IMR-90 (cell line): Measurements from ENCODE around the gene C6orf15. TPM values are rescaled to one million over a fixed set of nuclear protein-coding genes. Genes with fewer than 3 reads are reported as not detected.
A peak's percentile ranks its signal among the peaks of the same experiment; 100 is the strongest.

Experiments
- ATAC-seq: fragments of 200-7000 bp; cut with Tn5 transposase; 2 replicates; pipeline ENCODE4 v1.9.1; 2020; ENCODE audit warnings: low read depth, mild to moderate bottlenecking, moderate library complexity
- BruUV-seq: library from RNA; stranded (reverse); fragments of 400-500 nt; replicated peaks from 2 replicates; lab custom pipeline; 2021; lab: Mats Ljungman, UMichigan
- CTCF ChIA-PET: fragments of 300-600 bp; formaldehyde crosslinking; extraction: SDS; loops from one replicate; lab custom pipeline; 2021; ENCODE audit warnings: antibody characterized with exemption; lab: Yijun Ruan, JAX
- POLR2A ChIA-PET: fragments of 300-600 bp; sonication (Branson Sonifier 250); formaldehyde crosslinking; loops from one replicate; lab custom pipeline; 2022; ENCODE audit warnings: antibody characterized with exemption; ENCODE audit not compliant: unreplicated experiment; lab: Charles Lee
- DNase-seq: peaks from one replicate; pipeline ENCODE4 v3.0.0; 2013
- H2AFZ ChIP-seq: replicated peaks from 2 replicates; pipeline ENCODE3; 2013; ENCODE audit warnings: low read length, mild to moderate bottlenecking; ENCODE audit not compliant: poor library complexity
- H2AK5ac ChIP-seq: 2 replicates; pipeline ENCODE4 v1.6.1; 2013; ENCODE audit warnings: low read depth, low read length, inconsistent platforms
- H2AK9ac ChIP-seq: replicated peaks from 2 replicates; pipeline ENCODE3; 2013; ENCODE audit warnings: mild to moderate bottlenecking, low read depth, low read length, moderate library complexity; ENCODE audit not compliant: poor library complexity
- H2BK120ac ChIP-seq: 2 replicates; pipeline ENCODE4 v1.6.1; 2013; ENCODE audit warnings: low read depth, low read length, inconsistent platforms
- H2BK15ac ChIP-seq: 3 replicates; pipeline ENCODE4 v1.6.1; 2013; ENCODE audit warnings: low read depth, low read length, inconsistent platforms
- H2BK20ac ChIP-seq: 2 replicates; pipeline ENCODE4 v1.6.1; 2013; ENCODE audit warnings: low read depth, mild to moderate bottlenecking, inconsistent platforms, low read length, moderate library complexity
- H2BK5ac ChIP-seq: 2 replicates; pipeline ENCODE4 v1.6.1; 2013; ENCODE audit warnings: mild to moderate bottlenecking, low read depth, low read length, inconsistent platforms; ENCODE audit not compliant: poor library complexity, severe bottlenecking
- H3K14ac ChIP-seq: replicated peaks from 2 replicates; pipeline ENCODE4 v1.6.1; 2013; ENCODE audit warnings: low read depth, low read length, inconsistent platforms
- H3K18ac ChIP-seq: 2 replicates; pipeline ENCODE4 v1.6.1; 2013; ENCODE audit warnings: low read depth, low read length, control low read depth
- H3K23ac ChIP-seq: 2 replicates; pipeline ENCODE4 v1.6.1; 2013; ENCODE audit warnings: low read depth, low read length, inconsistent platforms
- H3K27ac ChIP-seq: 2 replicates; pipeline ENCODE4 v1.5.1; 2013; ENCODE audit warnings: mild to moderate bottlenecking, control low read depth, low read length; ENCODE audit not compliant: insufficient read depth
- H3K27me3 ChIP-seq: 2 replicates; pipeline ENCODE4 v1.6.1; 2013; ENCODE audit warnings: low read length; ENCODE audit not compliant: control insufficient read depth, insufficient read depth
- H3K36me3 ChIP-seq: 2 replicates; pipeline ENCODE4 v1.6.1; 2013; ENCODE audit warnings: low read length, mixed read lengths; ENCODE audit not compliant: control insufficient read depth, insufficient read depth
- H3K4ac ChIP-seq: 2 replicates; pipeline ENCODE4 v1.6.1; 2013; ENCODE audit warnings: low read depth, low read length, inconsistent platforms
- H3K4me1 ChIP-seq: 2 replicates; pipeline ENCODE4 v1.6.1; 2013; ENCODE audit warnings: low read length, mixed read lengths; ENCODE audit not compliant: control insufficient read depth, insufficient read depth
- H3K4me2 ChIP-seq: 2 replicates; pipeline ENCODE4 v1.6.1; 2013; ENCODE audit warnings: low read depth, mild to moderate bottlenecking, control low read depth, low read length, moderate library complexity
- H3K4me3 ChIP-seq: 2 replicates; pipeline ENCODE4 v1.5.1; 2013; ENCODE audit warnings: low read depth, mild to moderate bottlenecking, control low read depth, low read length, moderate library complexity; ENCODE audit not compliant: insufficient read depth
- H3K56ac ChIP-seq: 2 replicates; pipeline ENCODE4 v1.6.1; 2013; ENCODE audit warnings: low read length, inconsistent platforms; ENCODE audit not compliant: insufficient read depth; ENCODE audit errors: extremely low read depth
- H3K79me1 ChIP-seq, 2 experiments: 2 replicates each; pipeline ENCODE4 v1.6.1; 2013; ENCODE audit warnings: low read length in 2 of 2, inconsistent platforms in 1 of 2, low read depth in 1 of 2
- H3K9ac ChIP-seq: 2 replicates; pipeline ENCODE4 v1.6.1; 2013; ENCODE audit warnings: low read depth, low read length, control low read depth
- H3K9me1 ChIP-seq: 2 replicates; pipeline ENCODE4 v1.6.1; 2013; ENCODE audit warnings: low read length, inconsistent platforms; ENCODE audit not compliant: insufficient read depth
- H3K9me3 ChIP-seq: 2 replicates; pipeline ENCODE4 v1.6.1; 2013; ENCODE audit warnings: low read length; ENCODE audit not compliant: control insufficient read depth, insufficient read depth
- H4K20me1 ChIP-seq: 2 replicates; pipeline ENCODE4 v1.6.1; 2013; ENCODE audit warnings: low read length, inconsistent platforms; ENCODE audit not compliant: insufficient read depth
- H4K5ac ChIP-seq: 2 replicates; pipeline ENCODE4 v1.6.1; 2013; ENCODE audit warnings: mild to moderate bottlenecking, low read depth, low read length, control low read depth
- H4K8ac ChIP-seq, 2 experiments: 2 replicates each; pipeline ENCODE4 v1.6.1; 2013; ENCODE audit warnings: low read depth in 2 of 2, low read length in 2 of 2, control low read depth in 1 of 2, inconsistent platforms in 1 of 2
- H4K91ac ChIP-seq: 2 replicates; pipeline ENCODE4 v1.6.1; 2013; ENCODE audit warnings: low read depth, low read length, inconsistent platforms; ENCODE audit not compliant: insufficient read depth
- BHLHE40 ChIP-seq: fragments of 150-350 bp; IDR thresholded peaks from 2 replicates; pipeline ENCODE4 v1.6.1; 2016; ENCODE audit warnings: mild to moderate bottlenecking, low read depth, low read length
- CEBPB ChIP-seq: IDR thresholded peaks from 2 replicates; pipeline ENCODE4 v1.6.1; 2012; ENCODE audit warnings: low read depth, low read length, improper control_type of control experiment
- CHD1 ChIP-seq: IDR thresholded peaks from 2 replicates; pipeline ENCODE4 v1.6.1; 2012; ENCODE audit warnings: low read depth, low read length, improper control_type of control experiment
- ELK1 ChIP-seq: fragments of 150-350 bp; IDR thresholded peaks from 2 replicates; pipeline ENCODE4 v1.6.1; 2016; ENCODE audit warnings: low read depth, mild to moderate bottlenecking, low read length, moderate library complexity, borderline replicate concordance
- FOS ChIP-seq: fragments of 150-350 bp; IDR thresholded peaks from 2 replicates; pipeline ENCODE4 v1.6.1; 2016; ENCODE audit warnings: low read depth, low read length
- MAFK ChIP-seq: IDR thresholded peaks from 2 replicates; pipeline ENCODE4 v1.6.1; 2012; ENCODE audit warnings: low read depth, low read length, improper control_type of control experiment
- MAZ ChIP-seq: IDR thresholded peaks from 2 replicates; pipeline ENCODE4 v1.6.1; 2012; ENCODE audit warnings: low read depth, mild to moderate bottlenecking, low read length, improper control_type of control experiment, moderate library complexity, borderline replicate concordance
- MXI1 ChIP-seq: IDR thresholded peaks from 2 replicates; pipeline ENCODE4 v1.6.1; 2012; ENCODE audit warnings: low read depth, mild to moderate bottlenecking, low read length, moderate library complexity, borderline replicate concordance
- NFE2L2 ChIP-seq: fragments of 150-350 bp; IDR thresholded peaks from 2 replicates; pipeline ENCODE4 v1.6.1; 2016; ENCODE audit warnings: low read depth, mild to moderate bottlenecking, low read length
- POLR2A ChIP-seq: IDR thresholded peaks from 2 replicates; pipeline ENCODE4 v1.6.1; 2012; ENCODE audit warnings: mild to moderate bottlenecking, low read depth, low read length
- RAD21 ChIP-seq: IDR thresholded peaks from 2 replicates; pipeline ENCODE4 v1.6.1; 2012; ENCODE audit warnings: low read length, improper control_type of control experiment
- RCOR1 ChIP-seq: IDR thresholded peaks from 2 replicates; pipeline ENCODE4 v1.6.1; 2012; ENCODE audit warnings: mild to moderate bottlenecking, low read length, improper control_type of control experiment; ENCODE audit not compliant: insufficient replicate concordance
- RFX5 ChIP-seq: IDR thresholded peaks from 2 replicates; pipeline ENCODE4 v1.8.0; 2012; ENCODE audit warnings: low read depth, mild to moderate bottlenecking, low read length, moderate library complexity
- SMC3 ChIP-seq: fragments of 150-350 bp; IDR thresholded peaks from 2 replicates; pipeline ENCODE4 v1.6.1; 2016; ENCODE audit warnings: low read depth, mild to moderate bottlenecking, antibody characterized with exemption, low read length, moderate library complexity
- USF2 ChIP-seq: fragments of 150-350 bp; IDR thresholded peaks from 2 replicates; pipeline ENCODE4 v1.6.1; 2017; ENCODE audit warnings: mild to moderate bottlenecking, antibody characterized with exemption, low read length, low read depth
- WGBS, 2 experiments: methylation state at CpG; one replicate each; pipeline versions ENCODE4 v1.1.5 to v1.1.7; 2013; ENCODE audit warnings: missing lambda C conversion rate in 2 of 2; ENCODE audit not compliant: insufficient read length in 1 of 2; ENCODE audit errors: extremely low coverage in 2 of 2; 5-methylcytosine and 5-hydroxymethylcytosine counted together
- dilution Hi-C: fragments of 300-500 bp; cut with HindIII; formaldehyde crosslinking; loops from one replicate; pipeline ENCODE4 v1.14.3; 2018; ENCODE audit warnings: low sequenced_read_pairs; ENCODE audit not compliant: unreplicated experiment
- in situ Hi-C: fragments of 300-500 bp; cut with MboI; formaldehyde crosslinking; loops from 3 replicates; pipeline ENCODE4 v1.14.3; 2019; ENCODE audit warnings: low sequenced_read_pairs, inconsistent platforms, mixed read lengths
- intact Hi-C: fragments of 100-400 bp; cut with micrococcal nuclease; formaldehyde crosslinking; loops from 2 replicates; pipeline ENCODE4 v1.10.0; 2022
- polyA plus RNA-seq, 3 experiments: library from polyadenylated mRNA; depleted of rRNA; stranded (reverse); fragments of >200 nt; gene quantifications; 2 replicates each; pipeline ENCODE4 v1.2.3, GENCODE V29; 2012; ENCODE audit warnings: low replicate concordance in 1 of 3
- total RNA-seq: library from RNA; depleted of rRNA; stranded (reverse); fragments of >200 nt; gene quantifications from 2 replicates; pipeline ENCODE4 v1.2.3, GENCODE V29; 2012
- TF ChIP-seq, protein P1 (sequence below): conservative IDR thresholded peaks from 2 replicates; pipeline ENCODE4 v1.5.1; 2012; ENCODE audit warnings: mild to moderate bottlenecking, low read depth, low read length, improper control_type of control experiment

Gene C6orf15
- total and polyA plus RNA-seq, 2 of the 4 experiments (the other 2 are of a cell fraction), result not detected

GRCh38 chr6:31139599-31139998 is 27.2 kb upstream of the C6orf15 start:
- H2BK120ac ChIP-seq, result peak overlapping the region; percentile 65; the same call in 1 of the 2 replicates
- peaks cover 15% of the 10 kb centered on the region for H3K9me1 ChIP-seq
- peak overlapping the region; percentile 51 to 77; a peak in 3 of 4 replicates for H4K8ac ChIP-seq
- H3K14ac ChIP-seq, result no peak overlapping the region
- H2BK15ac ChIP-seq, result peak overlapping the region; percentile 65; the same call in 1 of the 3 replicates
- H3K27me3 ChIP-seq, result no peaks in the 10 kb centered on the region
- H3K36me3 ChIP-seq, result peaks cover 8% of the 10 kb centered on the region
- peak overlapping the region; percentile 86 for H2AFZ ChIP-seq
- no peak overlapping the region for H2AK9ac ChIP-seq
- dilution Hi-C loops, result no loop called here
- H4K20me1 ChIP-seq, result no peaks in the 10 kb centered on the region; the same call in 1 of the 2 replicates
- H3K18ac ChIP-seq, result no peak overlapping the region
- H3K4ac ChIP-seq, result peak overlapping the region; percentile 78; the same call in 1 of the 2 replicates
- no peaks in the 10 kb centered on the region for H3K9me3 ChIP-seq
- WGBS, 2 experiments, result no CpG with 5 or more reads among the region's 4 CpGs
- H3K4me1 ChIP-seq, result peaks cover 13% of the 10 kb centered on the region
- CTCF ChIA-PET, result no interaction called here
- ATAC-seq (peak; percentile 25), DNase-seq (peak; percentile 46)
- in situ Hi-C loops, result loop anchor here (5.0 kb wide), 2 partner anchors 53 to 228 kb away; no protein-coding TSS in a partner anchor
- BruUV-seq, result no TSS peak
- H3K56ac ChIP-seq, result no peak overlapping the region
- no peak overlapping the region for H3K4me3 ChIP-seq
- TF ChIP-seq CEBPB, result no peak
- TF ChIP-seq FOS, result no peak
- no peak for TF ChIP-seq POLR2A
- TF ChIP-seq RAD21, result no peak
- TF ChIP-seq BHLHE40, result no peak
- TF ChIP-seq RCOR1, result no peak
- no peak for TF ChIP-seq USF2
- TF ChIP-seq RFX5, result no peak
- TF ChIP-seq MXI1, result no peak
- no peak for TF ChIP-seq ELK1
- TF ChIP-seq CHD1, result no peak
- TF ChIP-seq MAZ, result no peak
- no peak for TF ChIP-seq SMC3
- TF ChIP-seq, protein P1, sequence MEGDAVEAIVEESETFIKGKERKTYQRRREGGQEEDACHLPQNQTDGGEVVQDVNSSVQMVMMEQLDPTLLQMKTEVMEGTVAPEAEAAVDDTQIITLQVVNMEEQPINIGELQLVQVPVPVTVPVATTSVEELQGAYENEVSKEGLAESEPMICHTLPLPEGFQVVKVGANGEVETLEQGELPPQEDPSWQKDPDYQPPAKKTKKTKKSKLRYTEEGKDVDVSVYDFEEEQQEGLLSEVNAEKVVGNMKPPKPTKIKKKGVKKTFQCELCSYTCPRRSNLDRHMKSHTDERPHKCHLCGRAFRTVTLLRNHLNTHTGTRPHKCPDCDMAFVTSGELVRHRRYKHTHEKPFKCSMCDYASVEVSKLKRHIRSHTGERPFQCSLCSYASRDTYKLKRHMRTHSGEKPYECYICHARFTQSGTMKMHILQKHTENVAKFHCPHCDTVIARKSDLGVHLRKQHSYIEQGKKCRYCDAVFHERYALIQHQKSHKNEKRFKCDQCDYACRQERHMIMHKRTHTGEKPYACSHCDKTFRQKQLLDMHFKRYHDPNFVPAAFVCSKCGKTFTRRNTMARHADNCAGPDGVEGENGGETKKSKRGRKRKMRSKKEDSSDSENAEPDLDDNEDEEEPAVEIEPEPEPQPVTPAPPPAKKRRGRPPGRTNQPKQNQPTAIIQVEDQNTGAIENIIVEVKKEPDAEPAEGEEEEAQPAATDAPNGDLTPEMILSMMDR, result no peak
- no peak for TF ChIP-seq MAFK
- TF ChIP-seq NFE2L2, result no peak
- H3K79me1 ChIP-seq, result no peaks in the 10 kb centered on the region
- intact Hi-C loops, result loop anchor here (5.0 kb wide), 1 partner anchor 133 kb away; the partner anchor contains the start of gene HLA-C
- no peak overlapping the region for H3K9ac ChIP-seq
- H3K23ac ChIP-seq, result no peak overlapping the region
- no peak overlapping the region for H3K27ac ChIP-seq
- H2BK20ac ChIP-seq, result peak overlapping the region; percentile 20; the same call in 1 of the 2 replicates
- H4K91ac ChIP-seq, result peak overlapping the region; percentile 49
- H2AK5ac ChIP-seq, result peak overlapping the region; percentile 67; the same call in 1 of the 2 replicates
- no peak overlapping the region for H3K4me2 ChIP-seq
- H4K5ac ChIP-seq, result 0 out of 2 replicates have a peak overlapping the region, but pooled peaks have one; percentile 34
- POLR2A ChIA-PET, result no interaction called here
- no peak overlapping the region for H2BK5ac ChIP-seq
